Measurements from ENCODE around the gene EDARADD.

- TF ChIP-seq POLR2A (IDR thresholded peaks at IDR 0.05) (no peak), CTCF (IDR thresholded peaks at IDR 0.05) (no peak), EP300 (IDR thresholded peaks at IDR 0.05) (no peak)
Measured at GRCh38 chr1:236417336-236417735, 23.2 kb downstream of the EDARADD start.
